GM06990 (cell line): ENCODE data around the gene ITFG1.
"Not testable (repeated sequence)": the region's sequence is repeated elsewhere in the genome, so short reads cannot be mapped to it uniquely, and the experiment has no call there.

Experiments
- DNase-seq: peaks from one replicate; pipeline ENCODE4 v3.0.0-alpha.2; 2011; ENCODE audit not compliant: insufficient read length; ENCODE audit errors: extremely low read depth
- H3K27me3 ChIP-seq: replicated peaks from 2 replicates; pipeline ENCODE4 v1.6.0; 2011; ENCODE audit warnings: low read length; ENCODE audit not compliant: control insufficient read depth, insufficient read depth
- H3K36me3 ChIP-seq: 2 replicates; pipeline ENCODE4 v1.5.1; 2011; ENCODE audit warnings: low read length; ENCODE audit not compliant: control insufficient read depth, insufficient read depth
- H3K4me3 ChIP-seq: replicated peaks from 2 replicates; pipeline ENCODE4 v1.5.1; 2011; ENCODE audit warnings: low read depth, mild to moderate bottlenecking, control low read depth, low read length
- TF ChIP-seq, protein P1 (sequence below): IDR thresholded peaks from 2 replicates; pipeline ENCODE4 v1.5.1; 2011; ENCODE audit warnings: low read length, control low read depth, mild to moderate bottlenecking, inconsistent platforms; ENCODE audit not compliant: insufficient read depth, poor library complexity, severe bottlenecking

Gene ITFG1

DNA sequence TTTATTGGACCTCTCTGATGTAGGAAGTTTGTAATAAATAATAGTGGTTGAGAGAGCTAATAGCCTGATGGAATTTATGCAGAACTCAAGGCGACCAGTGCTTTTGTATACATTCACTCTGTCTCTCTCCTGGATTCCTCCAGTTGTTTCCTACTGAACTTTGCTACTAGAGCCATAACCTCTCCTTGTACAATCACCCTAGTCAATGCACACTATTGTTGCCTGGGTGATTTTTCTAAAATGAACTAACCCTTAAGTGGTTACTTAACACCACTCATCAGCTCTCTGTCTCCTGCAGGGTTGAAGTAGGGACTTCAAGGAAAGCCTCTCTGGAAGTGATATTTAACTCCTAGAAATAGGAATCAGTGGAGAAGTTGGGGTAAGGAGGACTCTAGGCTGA lies 9.9 kb upstream of the ITFG1 start:
- H3K36me3 ChIP-seq: no peaks in the 10 kb centered on the region; the same call in none of the 2 replicates
- H3K27me3 ChIP-seq: no peaks in the 10 kb centered on the region
- no peak for DNase-seq
- TF ChIP-seq, protein P1, sequence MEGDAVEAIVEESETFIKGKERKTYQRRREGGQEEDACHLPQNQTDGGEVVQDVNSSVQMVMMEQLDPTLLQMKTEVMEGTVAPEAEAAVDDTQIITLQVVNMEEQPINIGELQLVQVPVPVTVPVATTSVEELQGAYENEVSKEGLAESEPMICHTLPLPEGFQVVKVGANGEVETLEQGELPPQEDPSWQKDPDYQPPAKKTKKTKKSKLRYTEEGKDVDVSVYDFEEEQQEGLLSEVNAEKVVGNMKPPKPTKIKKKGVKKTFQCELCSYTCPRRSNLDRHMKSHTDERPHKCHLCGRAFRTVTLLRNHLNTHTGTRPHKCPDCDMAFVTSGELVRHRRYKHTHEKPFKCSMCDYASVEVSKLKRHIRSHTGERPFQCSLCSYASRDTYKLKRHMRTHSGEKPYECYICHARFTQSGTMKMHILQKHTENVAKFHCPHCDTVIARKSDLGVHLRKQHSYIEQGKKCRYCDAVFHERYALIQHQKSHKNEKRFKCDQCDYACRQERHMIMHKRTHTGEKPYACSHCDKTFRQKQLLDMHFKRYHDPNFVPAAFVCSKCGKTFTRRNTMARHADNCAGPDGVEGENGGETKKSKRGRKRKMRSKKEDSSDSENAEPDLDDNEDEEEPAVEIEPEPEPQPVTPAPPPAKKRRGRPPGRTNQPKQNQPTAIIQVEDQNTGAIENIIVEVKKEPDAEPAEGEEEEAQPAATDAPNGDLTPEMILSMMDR: no peak
- no peak overlapping the region for H3K4me3 ChIP-seq

DNA sequence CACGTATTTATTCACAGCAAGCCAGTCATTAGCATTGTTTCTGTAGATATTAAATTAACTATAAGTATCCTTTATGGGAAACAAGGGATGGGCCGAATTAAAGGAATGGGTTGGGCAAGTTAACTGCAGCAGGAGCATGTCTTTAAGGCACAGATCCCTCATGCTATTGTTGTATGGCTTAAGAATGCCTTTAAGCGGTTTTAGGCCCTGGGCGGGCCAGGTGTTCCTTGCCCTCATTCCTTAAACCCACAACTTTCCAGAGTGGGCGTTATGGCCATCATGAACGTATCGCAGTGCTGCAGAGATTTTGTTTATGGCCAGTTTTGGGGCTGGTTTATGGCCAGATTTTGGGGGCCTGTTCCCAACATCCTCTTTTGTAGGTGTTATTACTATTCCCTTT lies 9.3 kb upstream of the ITFG1 start:
- no peak overlapping the region for H3K4me3 ChIP-seq
- no peak for DNase-seq
- no peaks in the 10 kb centered on the region for H3K27me3 ChIP-seq
- TF ChIP-seq, protein P1: no peak
- H3K36me3 ChIP-seq: no peaks in the 10 kb centered on the region; the same call in 1 of the 2 replicates

DNA sequence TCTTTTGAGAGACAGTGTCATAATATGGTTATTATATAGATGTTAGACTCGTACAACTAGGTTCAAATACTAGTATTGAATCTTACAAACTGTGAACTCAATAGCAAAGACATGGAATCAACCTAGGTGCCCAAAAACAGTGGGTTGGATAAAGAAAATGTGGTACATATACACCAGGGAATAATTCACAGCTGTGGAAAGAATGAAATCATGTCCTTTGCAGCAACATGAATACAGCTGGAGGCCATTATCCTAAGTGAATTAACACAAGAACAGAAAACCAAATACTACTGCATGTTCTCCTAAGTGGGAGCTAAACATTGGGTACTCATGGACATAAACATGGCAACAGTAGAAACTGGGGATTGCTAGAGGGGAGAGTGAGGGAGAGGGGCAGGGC lies 8.4 kb upstream of the ITFG1 start:
- Histone ChIP-seq H3K36me3 (no peaks in the 10 kb centered on the region; the same call in 1 of the 2 replicates), H3K27me3 (no peaks in the 10 kb centered on the region), H3K4me3 (no peak overlapping the region)
- TF ChIP-seq, protein P1: no peak
- DNase-seq: no peak

DNA sequence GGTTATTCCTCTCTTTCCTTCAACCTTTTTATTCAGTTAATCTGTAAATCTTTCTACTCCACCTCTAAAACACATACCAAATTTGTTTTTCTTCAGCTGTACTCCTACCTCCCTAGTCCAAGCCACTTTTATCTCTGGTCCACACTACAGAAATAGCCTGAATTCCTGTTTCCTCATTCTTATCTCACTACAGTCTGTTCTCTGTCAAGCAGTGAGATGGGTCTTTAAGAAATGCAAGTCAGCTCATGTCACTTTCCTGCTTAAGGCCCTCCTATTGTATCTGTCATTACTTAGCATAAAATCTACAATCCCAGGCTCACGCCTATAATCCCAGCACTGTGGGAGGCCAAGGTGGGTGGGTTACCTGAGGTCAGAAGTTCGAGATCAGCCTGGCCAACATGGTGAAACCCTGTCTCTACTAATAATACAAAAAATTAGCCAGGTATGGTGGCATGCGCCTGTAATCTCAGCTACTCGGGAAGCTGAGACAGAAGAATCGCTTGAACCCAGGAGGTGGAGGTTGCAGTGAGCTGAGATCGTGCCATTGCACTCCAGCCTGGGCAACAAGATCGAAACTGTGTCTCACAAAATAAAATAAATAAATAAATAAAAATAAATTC lies 7.3 kb upstream of the ITFG1 start:
- DNase-seq, H3K36me3 ChIP-seq: not testable (repeated sequence)

DNA sequence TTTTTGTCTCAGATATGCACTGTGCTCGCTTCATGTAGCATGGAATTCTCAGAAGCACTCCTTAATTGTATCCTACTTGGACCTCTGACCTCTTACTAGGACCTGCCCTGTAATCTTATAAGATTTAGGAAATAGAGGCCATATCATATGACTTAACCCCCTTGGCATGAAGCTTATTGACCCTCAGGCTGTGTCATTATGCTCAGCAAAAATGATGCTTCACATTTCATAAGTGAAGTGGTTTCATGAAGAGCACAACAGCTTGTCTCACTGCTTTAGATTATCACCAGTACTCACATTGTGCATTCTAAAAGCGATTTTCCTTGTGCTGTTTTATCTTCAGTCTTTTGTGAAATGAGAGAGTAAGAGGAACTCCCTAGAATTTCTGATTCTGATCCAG lies 6.6 kb upstream of the ITFG1 start:
- H3K27me3 ChIP-seq: no peaks in the 10 kb centered on the region
- TF ChIP-seq, protein P1: no peak
- H3K4me3 ChIP-seq: no peak overlapping the region
- no peak for DNase-seq
- H3K36me3 ChIP-seq: no peaks in the 10 kb centered on the region; the same call in 1 of the 2 replicates

More for the DNA sequence above, 7.3 kb upstream of the ITFG1 start:
- H3K4me3 ChIP-seq, H3K27me3 ChIP-seq: not testable (repeated sequence)

DNA sequence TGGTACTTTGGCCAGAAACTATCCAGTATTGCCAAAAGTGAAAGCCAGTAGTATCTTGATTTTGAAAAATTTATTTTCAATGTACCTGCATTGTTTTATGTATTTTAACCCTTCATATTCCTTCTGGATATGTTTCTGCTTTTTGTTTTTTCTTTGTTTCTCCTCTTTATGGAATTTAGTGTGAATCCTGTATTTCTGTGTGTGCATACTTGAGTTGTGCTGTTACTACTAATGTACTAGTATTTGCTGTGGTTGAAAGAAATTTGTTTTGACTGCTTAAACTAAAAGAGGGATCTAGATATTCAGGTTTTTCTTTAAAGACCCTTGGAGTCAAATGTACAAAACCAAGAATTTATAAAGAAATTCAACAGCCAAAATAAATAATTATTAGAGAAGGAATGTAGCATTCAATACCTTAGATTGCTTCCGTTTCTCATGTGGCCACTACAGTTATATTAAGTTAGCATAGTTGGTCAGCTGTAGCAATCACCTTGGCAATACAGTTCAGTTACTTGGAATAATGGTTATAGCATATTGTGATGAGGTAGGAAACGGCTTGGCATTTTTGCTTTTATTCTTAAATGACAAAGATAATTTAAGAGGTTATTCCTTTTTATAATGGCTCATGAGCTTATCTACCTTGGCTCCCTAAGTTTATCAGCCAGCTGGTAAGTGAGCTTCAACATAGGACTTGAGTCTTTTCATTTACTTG lies 5.2 kb upstream of the ITFG1 start:
- Histone ChIP-seq H3K36me3 (no peaks in the 10 kb centered on the region; the same call in 1 of the 2 replicates), H3K4me3 (no peak overlapping the region)
- TF ChIP-seq, protein P1: no peak

More for the DNA sequence above, 5.2 kb upstream of the ITFG1 start:
- no peak for DNase-seq
- no peaks in the 10 kb centered on the region for H3K27me3 ChIP-seq
